Calu3 (cell line): ENCODE results near the gene ERFE. TPM values are rescaled to one million over a fixed set of nuclear protein-coding genes. Genes with fewer than 3 reads are reported as not detected.

Experiments used
- BruUV-seq: library from RNA; stranded (reverse); fragments of 400-500 nt; replicated peaks from 2 replicates; lab custom pipeline; 2021; lab: Mats Ljungman, UMichigan
- CTCF ChIA-PET: fragments of 300-600 bp; sonication (Branson Sonifier 250); formaldehyde crosslinking; loops from one replicate; lab custom pipeline; 2022; ENCODE audit warnings: antibody characterized with exemption; lab: Charles Lee
- DNase-seq: peaks from one replicate; pipeline ENCODE4 v3.0.0; 2022
- H3K27ac Mint-ChIP-seq: one replicate; pipeline ENCODE4 v1.8.0; 2022; ENCODE audit warnings: mixed read lengths; ENCODE audit not compliant: unreplicated experiment
- H3K27me3 Mint-ChIP-seq: one replicate; pipeline ENCODE4 v1.8.0; 2022; ENCODE audit warnings: mixed read lengths; ENCODE audit not compliant: unreplicated experiment
- H3K36me3 Mint-ChIP-seq: one replicate; pipeline ENCODE4 v1.8.0; 2022; ENCODE audit warnings: mild to moderate bottlenecking, moderate library complexity, mixed read lengths; ENCODE audit not compliant: insufficient read depth, unreplicated experiment
- H3K4me1 Mint-ChIP-seq: one replicate; pipeline ENCODE4 v1.8.0; 2022; ENCODE audit warnings: mild to moderate bottlenecking, low read depth, mixed read lengths; ENCODE audit not compliant: unreplicated experiment
- H3K4me3 Mint-ChIP-seq: one replicate; pipeline ENCODE4 v1.8.0; 2022; ENCODE audit warnings: mild to moderate bottlenecking, low read depth, moderate library complexity, mixed read lengths; ENCODE audit not compliant: unreplicated experiment
- H3K9me3 Mint-ChIP-seq: one replicate; pipeline ENCODE4 v1.8.0; 2022; ENCODE audit warnings: low read depth, mixed read lengths; ENCODE audit not compliant: unreplicated experiment
- CTCF ChIP-seq: fragments of 200-600 bp; IDR thresholded peaks from one replicate; pipeline ENCODE4 v1.8.0; 2022; ENCODE audit warnings: antibody characterized with exemption; ENCODE audit not compliant: unreplicated experiment
- intact Hi-C: fragments of 100-400 bp; cut with micrococcal nuclease; formaldehyde crosslinking; loops from one replicate; pipeline ENCODE4 v1.10.0; 2022; ENCODE audit not compliant: unreplicated experiment
- total RNA-seq: library from RNA; stranded (reverse); gene quantifications from 2 replicates; pipeline ENCODE4 v1.2.3, GENCODE V29; 2022

The ERFE gene
- total RNA-seq, 1 experiment from 2014 or later, result 4.0 TPM

- intact Hi-C loops, result no loop called here
- no peak overlapping the region for H3K4me3 Mint-ChIP-seq
- no peak overlapping the region for H3K27ac Mint-ChIP-seq
- H3K4me1 Mint-ChIP-seq, result peaks cover 6% of the 10 kb centered on the region
- no peaks in the 10 kb centered on the region for H3K9me3 Mint-ChIP-seq
- BruUV-seq, result no TSS peak
- CTCF ChIA-PET, result no interaction called here
- H3K27me3 Mint-ChIP-seq, result peaks cover 7% of the 10 kb centered on the region
- H3K36me3 Mint-ChIP-seq, result no peaks in the 10 kb centered on the region
- no peak for TF ChIP-seq CTCF
- no peak for DNase-seq
Measured at GRCh38 chr2:238131761-238132462, 26.9 kb upstream of the ERFE start.

DNA sequence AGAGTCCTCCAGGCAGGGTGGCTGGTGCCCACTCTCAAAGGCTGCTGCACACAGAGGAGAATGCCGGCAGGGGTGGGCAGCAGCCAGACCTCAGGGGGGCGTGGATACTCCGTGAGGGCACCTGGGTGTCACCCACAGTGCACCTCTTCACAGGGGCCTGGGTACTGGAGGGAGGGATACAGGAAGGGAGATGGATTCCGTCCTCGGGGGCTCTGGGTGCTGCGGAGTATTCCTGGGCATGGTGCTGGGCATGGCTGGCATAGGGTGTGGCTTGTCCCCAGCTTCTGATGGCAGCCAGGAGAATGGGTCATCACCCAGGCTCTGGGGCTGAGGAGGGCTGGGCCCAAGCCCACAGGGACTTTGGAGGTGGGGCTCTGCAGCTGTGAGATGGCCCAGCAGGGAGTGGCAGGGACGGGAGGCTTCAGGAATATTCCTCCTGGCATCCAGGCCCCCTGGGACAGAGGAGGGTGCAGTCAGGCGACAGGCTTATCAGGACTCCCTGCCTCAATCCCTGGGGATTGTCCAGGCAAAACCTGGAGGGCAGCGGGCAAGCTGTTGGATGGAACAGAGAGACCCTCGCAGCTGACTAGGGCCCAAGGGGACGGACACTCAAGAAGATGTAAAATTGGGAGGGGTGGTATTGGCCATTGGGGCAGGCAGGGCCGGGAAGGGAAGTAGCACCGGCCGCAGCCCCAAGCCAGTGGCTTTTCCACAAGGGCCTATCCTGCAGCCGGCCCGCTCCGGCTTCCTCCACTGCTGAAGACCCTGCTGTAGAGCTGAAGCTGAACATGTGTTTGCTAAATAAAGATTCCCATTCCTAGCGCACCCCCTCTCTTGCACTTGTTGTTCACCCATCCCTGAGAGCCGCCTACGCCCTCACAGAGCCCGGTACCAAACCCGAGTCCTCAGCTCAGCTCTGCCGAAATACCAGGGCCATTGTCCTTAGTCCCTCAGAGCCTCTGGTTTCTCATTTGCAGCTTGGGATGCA lies 26.0 kb upstream of the ERFE start:
- CTCF ChIA-PET, result interaction anchor here (0.7 kb wide), 1 partner anchor 19 kb away, joined by 3 read pairs; no protein-coding TSS in a partner anchor
- H3K27me3 Mint-ChIP-seq, result peaks cover 7% of the 10 kb centered on the region
- BruUV-seq, result no TSS peak
- H3K27ac Mint-ChIP-seq, result no peak overlapping the region
- H3K36me3 Mint-ChIP-seq, result no peaks in the 10 kb centered on the region
- no peak for TF ChIP-seq CTCF
- intact Hi-C loops, result no loop called here
- peaks cover 6% of the 10 kb centered on the region for H3K4me1 Mint-ChIP-seq
- DNase-seq, result no peak
- no peak overlapping the region for H3K4me3 Mint-ChIP-seq
- no peaks in the 10 kb centered on the region for H3K9me3 Mint-ChIP-seq

GRCh38 chr2:238133499-238134392 lies 25.0 kb upstream of the ERFE start:
- no peaks in the 10 kb centered on the region for H3K36me3 Mint-ChIP-seq
- peaks cover 7% of the 10 kb centered on the region for H3K27me3 Mint-ChIP-seq
- peak; percentile 35 for DNase-seq
- H3K27ac Mint-ChIP-seq, result no peak overlapping the region
- no peak overlapping the region for H3K4me3 Mint-ChIP-seq
- no peaks in the 10 kb centered on the region for H3K9me3 Mint-ChIP-seq
- BruUV-seq, result no TSS peak
- peaks cover 6% of the 10 kb centered on the region for H3K4me1 Mint-ChIP-seq
- no peak for TF ChIP-seq CTCF
- CTCF ChIA-PET, result interaction anchor here (0.7 kb wide), 1 partner anchor 18 kb away, joined by 3 read pairs; no protein-coding TSS in a partner anchor
- intact Hi-C loops, result no loop called here

GRCh38 chr2:238134393-238134785 lies 24.4 kb upstream of the ERFE start:
- H3K27me3 Mint-ChIP-seq, result peaks cover 7% of the 10 kb centered on the region
- H3K27ac Mint-ChIP-seq, result no peak overlapping the region
- no peaks in the 10 kb centered on the region for H3K36me3 Mint-ChIP-seq
- no peaks in the 10 kb centered on the region for H3K9me3 Mint-ChIP-seq
- no TSS peak for BruUV-seq
- CTCF ChIA-PET, result no interaction called here
- no peak for TF ChIP-seq CTCF
- no peak for DNase-seq
- H3K4me1 Mint-ChIP-seq, result peaks cover 6% of the 10 kb centered on the region
- no peak overlapping the region for H3K4me3 Mint-ChIP-seq
- intact Hi-C loops, result no loop called here
